Measurements from ENCODE around the gene DHX57.

DNA sequence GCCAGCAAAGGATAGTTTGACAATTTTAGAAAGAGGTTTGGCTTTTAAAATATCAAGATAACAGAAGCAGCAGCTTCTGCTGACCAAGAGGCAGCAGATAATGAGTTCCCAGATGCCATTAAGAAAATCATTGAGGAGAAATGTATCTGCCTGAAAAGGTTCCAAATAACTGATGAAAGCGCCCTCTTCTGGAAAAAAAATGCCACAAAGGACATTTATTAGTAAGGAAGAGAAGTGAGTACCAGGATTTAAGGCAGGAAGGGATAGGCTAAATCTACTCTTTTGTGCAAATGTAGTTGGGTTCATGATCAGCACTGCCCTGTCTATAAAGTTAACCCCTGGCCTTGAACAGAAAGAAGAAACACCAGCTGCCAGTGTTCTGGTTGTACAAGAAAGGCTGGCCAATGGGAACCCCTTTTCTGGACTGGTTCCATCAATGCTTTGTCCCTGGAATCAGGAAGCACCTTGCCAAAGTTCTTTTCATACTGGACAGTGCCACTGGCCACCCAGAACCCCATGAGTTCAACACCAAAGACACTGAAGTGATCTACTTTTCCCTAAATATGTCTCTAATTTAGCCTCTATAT, 40.6 kb downstream of the DHX57 start:
- no peak for TF ChIP-seq POLR2A (IDR thresholded peaks at IDR 0.05)
- no peak for TF ChIP-seq CTCF (IDR thresholded peaks at IDR 0.05 in 4 of 5, conservative IDR thresholded peaks at IDR 0.05 in 1 of 5)

Measured in gastrocnemius medialis (tissue), 4 donors.